Peyer's patch (tissue), 4 donors: Measurements from ENCODE around the gene LIPC.

Experiments
- POLR2A ChIP-seq, 2 donors: fragments of 450-650 bp; IDR thresholded peaks; one replicate each; pipeline ENCODE4 v1.5.1; 2017; ENCODE audit warnings: antibody characterized with exemption in 2 of 2, mild to moderate bottlenecking in 2 of 2, moderate library complexity in 2 of 2
- TF ChIP-seq, protein P1 (sequence below), 6 experiments: fragments of 450-650 bp in 4 of 6; fragments of 200-600 bp in 2 of 6; sonication (generic) in 1 of 6; IDR thresholded peaks; one replicate each; pipeline ENCODE4 v1.5.1; 2017 to 2019; ENCODE audit warnings: antibody characterized with exemption in 6 of 6, mild to moderate bottlenecking in 3 of 6, moderate library complexity in 1 of 6

DNA sequence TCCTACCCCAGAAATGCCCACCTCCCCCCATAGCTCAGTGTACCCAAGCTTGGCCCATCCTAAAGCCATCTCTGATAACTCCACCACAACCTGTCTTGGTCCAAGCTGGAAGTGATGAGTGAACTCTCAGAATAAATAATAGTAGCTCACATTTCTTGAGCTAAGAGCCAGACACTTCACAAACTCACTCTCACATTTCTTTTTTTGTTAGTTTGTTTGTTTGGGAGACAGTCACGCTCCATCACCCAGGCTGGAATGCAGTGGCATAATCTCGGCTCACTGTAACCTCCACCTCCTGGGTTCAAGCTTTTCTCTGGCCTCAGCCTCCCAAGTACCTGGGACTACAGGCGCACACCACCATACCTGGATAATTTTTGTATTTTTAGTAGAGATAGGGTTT is 46.2 kb downstream of the LIPC start:
- TF ChIP-seq, protein P1, sequence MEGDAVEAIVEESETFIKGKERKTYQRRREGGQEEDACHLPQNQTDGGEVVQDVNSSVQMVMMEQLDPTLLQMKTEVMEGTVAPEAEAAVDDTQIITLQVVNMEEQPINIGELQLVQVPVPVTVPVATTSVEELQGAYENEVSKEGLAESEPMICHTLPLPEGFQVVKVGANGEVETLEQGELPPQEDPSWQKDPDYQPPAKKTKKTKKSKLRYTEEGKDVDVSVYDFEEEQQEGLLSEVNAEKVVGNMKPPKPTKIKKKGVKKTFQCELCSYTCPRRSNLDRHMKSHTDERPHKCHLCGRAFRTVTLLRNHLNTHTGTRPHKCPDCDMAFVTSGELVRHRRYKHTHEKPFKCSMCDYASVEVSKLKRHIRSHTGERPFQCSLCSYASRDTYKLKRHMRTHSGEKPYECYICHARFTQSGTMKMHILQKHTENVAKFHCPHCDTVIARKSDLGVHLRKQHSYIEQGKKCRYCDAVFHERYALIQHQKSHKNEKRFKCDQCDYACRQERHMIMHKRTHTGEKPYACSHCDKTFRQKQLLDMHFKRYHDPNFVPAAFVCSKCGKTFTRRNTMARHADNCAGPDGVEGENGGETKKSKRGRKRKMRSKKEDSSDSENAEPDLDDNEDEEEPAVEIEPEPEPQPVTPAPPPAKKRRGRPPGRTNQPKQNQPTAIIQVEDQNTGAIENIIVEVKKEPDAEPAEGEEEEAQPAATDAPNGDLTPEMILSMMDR (IDR thresholded peaks at IDR 0.05): no peak
- no peak for TF ChIP-seq POLR2A (IDR thresholded peaks at IDR 0.05)
